Activated naive CD8-positive, alpha-beta T cell treated with anti-CD3 and anti-CD28 coated beads for 36 hours (primary cell): ENCODE measurements around the gene ACACB. TPM values are rescaled to one million over a fixed set of nuclear protein-coding genes. Genes with fewer than 3 reads are reported as not detected.
A peak's percentile ranks its signal among the peaks of the same experiment; 100 is the strongest.

ENCODE experiments used
- DNase-seq: peaks from one replicate; pipeline ENCODE4 v3.0.0; 2021
- H3K27ac Mint-ChIP-seq: one replicate; pipeline ENCODE4 v1.8.0; 2022; ENCODE audit warnings: mild to moderate bottlenecking, moderate library complexity, mixed read lengths
- H3K27me3 Mint-ChIP-seq: one replicate; pipeline ENCODE4 v1.8.0; 2022; ENCODE audit warnings: mild to moderate bottlenecking, mixed read lengths
- H3K36me3 Mint-ChIP-seq: one replicate; pipeline ENCODE4 v1.8.0; 2021; ENCODE audit warnings: mild to moderate bottlenecking, mixed read lengths
- H3K4me1 Mint-ChIP-seq: one replicate; pipeline ENCODE4 v1.8.0; 2021; ENCODE audit warnings: mixed read lengths
- H3K4me3 Mint-ChIP-seq: one replicate; pipeline ENCODE4 v1.8.0; 2022; ENCODE audit warnings: mild to moderate bottlenecking, moderate library complexity, mixed read lengths
- H3K9me3 Mint-ChIP-seq: one replicate; pipeline ENCODE4 v1.8.0; 2022; ENCODE audit warnings: mixed read lengths
- total RNA-seq, 2 experiments: library from RNA; stranded (reverse); gene quantifications; one replicate each; pipeline ENCODE4 v1.2.3, GENCODE V29; 2021

ACACB gene
- total RNA-seq, 2 experiments from 2014 or later, result 7.8 to 8.8 TPM

DNA sequence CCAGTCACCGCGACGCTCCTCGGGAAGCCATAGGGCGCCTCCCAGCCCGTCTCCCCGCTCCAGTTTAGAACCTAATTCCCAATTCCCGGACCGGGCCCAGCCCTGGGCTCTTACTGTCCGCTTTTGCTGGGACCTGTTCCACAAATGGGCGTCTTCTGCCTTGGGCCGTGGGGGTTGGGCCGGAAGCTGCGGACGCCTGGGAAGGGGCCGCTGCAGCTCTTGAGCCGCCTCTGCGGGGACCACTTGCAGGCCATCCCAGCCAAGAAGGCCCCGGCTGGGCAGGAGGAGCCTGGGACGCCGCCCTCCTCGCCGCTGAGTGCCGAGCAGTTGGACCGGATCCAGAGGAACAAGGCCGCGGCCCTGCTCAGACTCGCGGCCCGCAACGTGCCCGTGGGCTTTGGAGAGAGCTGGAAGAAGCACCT is 18.2 kb upstream of the ACACB start:
- H3K27me3 Mint-ChIP-seq, result no peaks in the 10 kb centered on the region
- peak overlapping the region; percentile 87 for H3K4me3 Mint-ChIP-seq
- peak overlapping the region; percentile 90 for H3K27ac Mint-ChIP-seq
- H3K9me3 Mint-ChIP-seq, result no peaks in the 10 kb centered on the region
- H3K4me1 Mint-ChIP-seq, result peaks cover 25% of the 10 kb centered on the region
- H3K36me3 Mint-ChIP-seq, result peaks cover 30% of the 10 kb centered on the region
- DNase-seq, result no peak

DNA sequence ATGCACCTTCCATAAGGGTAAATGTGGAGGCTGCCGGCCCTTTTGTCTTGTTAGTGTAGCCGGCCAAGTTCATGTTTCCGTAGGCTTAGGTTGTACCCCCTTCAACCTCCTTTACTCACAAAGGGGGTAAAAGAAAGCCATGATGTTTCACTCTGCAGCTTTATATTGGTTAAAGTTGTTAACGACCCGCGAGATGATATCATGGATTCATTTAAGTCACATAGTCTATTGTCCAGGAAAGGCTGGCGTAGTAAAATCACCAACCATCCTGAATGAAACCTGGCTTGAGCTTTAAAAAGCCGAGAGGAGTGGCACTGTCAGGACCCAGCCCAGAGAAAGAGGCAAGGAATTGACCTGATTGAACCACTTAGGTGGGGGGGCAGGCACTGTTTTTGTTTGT is 17.7 kb upstream of the ACACB start:
- no peaks in the 10 kb centered on the region for H3K27me3 Mint-ChIP-seq
- peak overlapping the region; percentile 87 for H3K4me3 Mint-ChIP-seq
- peaks cover 32% of the 10 kb centered on the region for H3K36me3 Mint-ChIP-seq
- DNase-seq, result no peak
- peaks cover 22% of the 10 kb centered on the region for H3K4me1 Mint-ChIP-seq
- peak overlapping the region; percentile 90 for H3K27ac Mint-ChIP-seq
- H3K9me3 Mint-ChIP-seq, result no peaks in the 10 kb centered on the region

DNA sequence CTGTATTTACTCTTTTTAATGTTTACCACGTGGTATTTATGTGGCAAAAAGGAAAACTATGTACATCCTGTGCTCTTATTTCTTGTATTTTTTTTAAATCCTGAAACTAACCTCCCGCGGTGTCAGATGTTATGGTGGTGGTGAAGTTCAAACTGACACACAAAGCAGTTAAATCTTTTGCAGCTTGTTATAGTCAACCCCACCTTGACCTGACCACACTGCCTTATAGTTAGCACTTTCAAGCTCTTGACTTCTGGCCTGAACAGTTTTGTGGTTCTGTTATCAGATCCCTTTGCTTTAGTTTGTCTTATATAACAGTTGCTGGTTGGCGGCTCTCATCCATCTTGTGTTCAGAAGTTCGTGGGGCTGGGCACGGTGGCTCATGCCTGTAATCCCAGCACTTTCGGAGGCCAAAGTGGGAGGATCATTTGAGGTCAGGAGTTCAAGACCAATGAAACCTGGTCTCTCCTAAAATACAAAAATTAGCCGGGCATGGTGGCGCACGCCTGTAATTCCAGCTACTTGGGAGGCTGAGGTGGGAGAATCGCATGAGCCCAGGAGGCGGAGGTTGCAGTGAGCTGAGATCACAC is 16.9 kb upstream of the ACACB start:
- Mint-ChIP-seq H3K4me1 (peaks cover 18% of the 10 kb centered on the region), H3K36me3 (peaks cover 35% of the 10 kb centered on the region), H3K27me3 (no peaks in the 10 kb centered on the region), H3K27ac (peak overlapping the region; percentile 14), H3K4me3 (peak overlapping the region; percentile 87), H3K9me3 (no peaks in the 10 kb centered on the region)
- DNase-seq, result no peak

DNA sequence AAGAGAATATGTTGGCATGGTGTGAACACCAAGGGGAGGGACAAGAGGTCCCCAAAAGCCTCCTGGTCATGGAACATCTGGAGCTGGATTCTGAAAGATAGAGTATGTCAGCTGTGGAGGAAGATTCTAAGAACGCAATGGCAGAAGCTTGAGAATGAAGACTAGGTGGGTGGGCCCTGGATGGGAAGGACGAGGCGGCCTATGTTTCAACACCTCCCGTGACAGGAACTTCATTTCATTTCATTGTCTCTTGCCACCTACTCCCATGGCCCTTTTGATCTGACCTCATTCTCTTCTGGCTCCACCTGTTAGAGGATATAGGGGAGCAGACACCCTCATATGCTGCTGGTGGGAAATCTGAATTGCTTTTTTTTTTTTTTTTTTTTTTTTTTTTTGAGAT is 15.6 kb upstream of the ACACB start:
- peaks cover 18% of the 10 kb centered on the region for H3K4me1 Mint-ChIP-seq
- no peaks in the 10 kb centered on the region for H3K27me3 Mint-ChIP-seq
- H3K27ac Mint-ChIP-seq, result no peak overlapping the region
- H3K4me3 Mint-ChIP-seq, result no peak overlapping the region
- peaks cover 40% of the 10 kb centered on the region for H3K36me3 Mint-ChIP-seq
- no peaks in the 10 kb centered on the region for H3K9me3 Mint-ChIP-seq
- no peak for DNase-seq

DNA sequence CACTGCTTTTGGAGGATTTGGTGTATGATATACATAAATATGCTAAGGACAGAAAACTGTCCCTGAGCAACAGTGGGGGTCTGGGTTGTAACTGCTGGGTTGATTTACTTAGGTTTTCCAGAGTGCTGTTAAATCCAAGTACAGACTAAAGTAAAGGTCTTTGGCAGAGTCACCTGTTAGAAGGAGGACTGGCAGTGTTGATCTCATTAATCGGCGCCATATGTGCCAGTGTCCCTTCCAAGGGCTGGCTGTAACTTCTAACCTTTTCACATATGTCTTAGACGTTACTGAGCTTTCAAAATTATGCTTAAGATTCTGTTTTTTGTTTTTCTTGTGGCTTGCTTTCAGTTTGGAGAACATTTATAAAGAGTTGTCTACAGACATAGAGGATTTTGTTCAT is 13.9 kb upstream of the ACACB start:
- H3K9me3 Mint-ChIP-seq, result no peaks in the 10 kb centered on the region
- no peak overlapping the region for H3K4me3 Mint-ChIP-seq
- no peak for DNase-seq
- H3K4me1 Mint-ChIP-seq, result peaks cover 18% of the 10 kb centered on the region
- H3K27me3 Mint-ChIP-seq, result no peaks in the 10 kb centered on the region
- H3K27ac Mint-ChIP-seq, result no peak overlapping the region
- H3K36me3 Mint-ChIP-seq, result peaks cover 44% of the 10 kb centered on the region

DNA sequence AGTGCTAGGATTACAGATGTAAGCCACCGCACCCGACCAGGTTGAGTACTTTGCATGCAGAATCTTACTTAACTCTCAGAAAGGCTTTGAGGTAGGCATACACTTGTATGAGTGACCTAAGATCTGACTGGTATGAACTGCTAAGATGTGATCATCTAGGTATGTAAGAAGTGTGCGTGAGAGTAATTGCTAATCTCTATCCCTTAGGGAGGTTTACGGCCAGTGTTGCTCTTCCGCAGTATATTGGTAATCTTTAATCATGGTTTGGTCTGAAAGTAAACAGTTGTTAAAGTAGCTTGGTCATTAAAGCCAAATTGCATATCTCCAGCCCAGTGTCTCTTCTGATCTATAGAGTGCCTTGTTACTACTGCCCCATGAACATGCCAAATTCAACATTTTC is 11.2 kb upstream of the ACACB start:
- no peak for DNase-seq
- Mint-ChIP-seq H3K27ac (no peak overlapping the region), H3K9me3 (no peaks in the 10 kb centered on the region), H3K4me3 (no peak overlapping the region), H3K4me1 (peaks cover 5% of the 10 kb centered on the region), H3K36me3 (peaks cover 27% of the 10 kb centered on the region), H3K27me3 (no peaks in the 10 kb centered on the region)

DNA sequence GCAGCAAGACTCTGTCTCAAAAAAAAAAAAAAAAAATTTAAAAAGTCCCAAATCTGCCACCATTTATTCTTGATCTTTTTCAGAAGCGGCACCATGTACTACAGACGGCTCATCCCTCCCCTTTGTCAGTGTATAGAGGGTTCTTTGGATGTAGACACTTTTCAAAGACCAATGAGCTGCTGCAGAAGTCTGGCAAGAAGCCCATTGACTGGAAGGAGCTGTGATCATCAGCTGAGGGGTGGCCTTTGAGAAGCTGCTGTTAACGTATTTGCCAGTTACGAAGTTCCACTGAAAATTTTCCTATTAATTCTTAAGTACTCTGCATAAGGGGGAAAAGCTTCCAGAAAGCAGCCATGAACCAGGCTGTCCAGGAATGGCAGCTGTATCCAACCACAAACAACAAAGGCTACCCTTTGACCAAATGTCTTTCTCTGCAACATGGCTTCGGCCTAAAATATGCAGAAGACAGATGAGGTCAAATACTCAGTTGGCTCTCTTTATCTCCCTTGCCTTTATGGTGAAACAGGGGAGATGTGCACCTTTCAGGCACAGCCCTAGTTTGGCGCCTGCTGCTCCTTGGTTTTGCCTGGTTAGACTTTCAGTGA is 6.5 kb upstream of the ACACB start:
- no peaks in the 10 kb centered on the region for H3K27me3 Mint-ChIP-seq
- H3K4me3 Mint-ChIP-seq, result no peak overlapping the region
- H3K4me1 Mint-ChIP-seq, result peaks cover 13% of the 10 kb centered on the region
- H3K27ac Mint-ChIP-seq, result no peak overlapping the region
- H3K36me3 Mint-ChIP-seq, result peaks cover 19% of the 10 kb centered on the region
- DNase-seq, result no peak
- H3K9me3 Mint-ChIP-seq, result no peaks in the 10 kb centered on the region

DNA sequence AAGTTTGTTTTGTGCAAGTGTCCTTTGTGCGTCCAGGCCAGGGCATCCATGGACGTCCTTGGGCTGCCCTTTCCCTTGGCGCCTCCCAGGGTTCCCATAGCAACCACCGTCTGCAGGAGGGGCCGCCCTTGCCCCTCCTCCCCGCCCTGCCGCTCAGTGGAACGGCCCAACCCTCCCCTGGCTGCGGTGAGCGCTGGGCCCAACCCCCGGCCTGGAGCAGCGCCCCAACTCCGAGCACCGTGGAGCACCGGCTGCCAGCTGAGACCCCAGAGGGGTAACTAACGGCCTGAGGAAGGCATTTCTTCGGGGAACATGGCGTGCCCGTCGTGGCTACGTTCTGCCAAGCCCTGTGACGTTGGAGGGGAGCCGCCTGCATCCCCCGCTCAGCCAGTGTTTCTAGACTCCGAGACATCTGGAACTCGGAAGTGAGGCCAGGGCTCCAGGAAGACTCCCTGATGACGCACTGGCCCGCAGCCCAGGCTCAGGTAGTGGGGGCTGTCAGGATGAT is 5.3 kb upstream of the ACACB start:
- no peaks in the 10 kb centered on the region for H3K9me3 Mint-ChIP-seq
- H3K36me3 Mint-ChIP-seq, result peaks cover 12% of the 10 kb centered on the region
- peaks cover 20% of the 10 kb centered on the region for H3K4me1 Mint-ChIP-seq
- H3K4me3 Mint-ChIP-seq, result peak overlapping the region; percentile 67
- peak overlapping the region; percentile 77 for H3K27ac Mint-ChIP-seq
- peak; percentile 61 for DNase-seq
- H3K27me3 Mint-ChIP-seq, result no peaks in the 10 kb centered on the region

DNA sequence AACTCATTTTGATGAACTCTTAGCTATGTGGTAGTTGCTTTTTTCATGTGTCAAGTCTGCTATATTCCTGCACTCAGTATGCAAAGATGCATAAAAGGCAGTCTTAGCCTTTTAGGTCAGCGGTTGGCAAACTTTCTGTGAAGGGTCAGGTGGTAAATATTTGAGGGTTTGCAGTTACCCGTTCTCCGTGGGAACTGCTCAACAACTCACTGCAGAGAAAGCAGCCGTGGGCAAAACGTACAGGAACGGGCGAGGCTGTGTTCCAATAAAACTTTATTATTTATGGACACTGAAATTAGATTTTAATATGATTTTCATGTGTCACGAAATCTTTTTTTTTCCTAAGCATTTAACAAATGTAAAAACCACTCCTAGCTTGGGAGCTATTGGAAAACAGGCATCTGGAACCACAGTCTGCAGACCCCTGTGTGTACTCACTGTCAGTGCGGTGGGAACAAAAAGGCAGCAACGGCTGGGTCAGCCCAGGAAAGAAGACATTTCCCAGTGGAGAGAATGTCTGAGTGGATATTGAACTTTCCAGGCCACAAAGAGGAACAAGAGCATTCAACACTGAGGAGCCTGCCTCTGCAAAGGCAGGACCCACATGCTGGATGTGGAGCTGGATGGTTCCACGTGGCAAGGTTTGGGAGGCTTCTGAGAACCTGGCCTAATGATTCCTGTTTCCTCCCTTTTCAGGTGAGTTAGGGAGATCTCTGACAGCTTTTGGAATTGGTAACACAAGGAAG is 3.5 kb upstream of the ACACB start:
- H3K27me3 Mint-ChIP-seq, result no peaks in the 10 kb centered on the region
- peaks cover 20% of the 10 kb centered on the region for H3K4me1 Mint-ChIP-seq
- H3K4me3 Mint-ChIP-seq, result no peak overlapping the region
- H3K36me3 Mint-ChIP-seq, result peaks cover 10% of the 10 kb centered on the region
- DNase-seq, result no peak
- no peaks in the 10 kb centered on the region for H3K9me3 Mint-ChIP-seq
- no peak overlapping the region for H3K27ac Mint-ChIP-seq

DNA sequence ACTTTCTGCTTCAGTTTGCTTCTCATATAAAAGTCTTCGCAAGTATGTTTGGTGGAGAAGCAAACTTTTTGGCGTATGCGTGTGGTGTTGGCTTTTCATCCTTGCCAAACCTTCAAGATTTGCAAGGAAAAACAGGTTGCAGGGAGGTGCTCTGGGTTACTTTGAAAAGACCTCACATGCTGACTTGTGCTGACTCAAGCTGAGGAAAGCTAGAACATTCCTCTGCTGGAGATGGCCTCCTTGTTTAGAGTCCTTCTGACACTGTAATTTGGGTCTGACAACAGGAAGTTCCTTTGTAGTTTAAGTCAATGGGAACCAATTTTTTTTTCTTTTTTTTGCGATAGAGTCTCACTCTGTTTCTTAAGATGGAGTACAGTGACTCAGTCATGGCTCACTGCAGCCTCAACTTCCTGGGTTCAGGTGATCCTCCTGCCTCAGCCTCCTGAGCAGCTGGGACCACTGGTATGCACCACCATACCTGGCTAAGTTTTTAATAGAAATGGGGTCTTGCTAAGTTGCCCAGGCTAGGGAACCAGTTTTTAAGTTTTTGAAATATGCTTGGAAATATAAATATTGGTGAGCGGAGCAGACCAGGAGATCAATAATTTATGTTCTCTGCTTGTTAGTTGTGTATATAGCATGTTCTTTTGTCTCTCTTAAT is 2.6 kb upstream of the ACACB start:
- no peak for DNase-seq
- Mint-ChIP-seq H3K4me3 (no peak overlapping the region), H3K27me3 (no peaks in the 10 kb centered on the region), H3K27ac (peak overlapping the region; percentile 4), H3K9me3 (no peaks in the 10 kb centered on the region), H3K4me1 (peaks cover 20% of the 10 kb centered on the region), H3K36me3 (peaks cover 10% of the 10 kb centered on the region)

DNA sequence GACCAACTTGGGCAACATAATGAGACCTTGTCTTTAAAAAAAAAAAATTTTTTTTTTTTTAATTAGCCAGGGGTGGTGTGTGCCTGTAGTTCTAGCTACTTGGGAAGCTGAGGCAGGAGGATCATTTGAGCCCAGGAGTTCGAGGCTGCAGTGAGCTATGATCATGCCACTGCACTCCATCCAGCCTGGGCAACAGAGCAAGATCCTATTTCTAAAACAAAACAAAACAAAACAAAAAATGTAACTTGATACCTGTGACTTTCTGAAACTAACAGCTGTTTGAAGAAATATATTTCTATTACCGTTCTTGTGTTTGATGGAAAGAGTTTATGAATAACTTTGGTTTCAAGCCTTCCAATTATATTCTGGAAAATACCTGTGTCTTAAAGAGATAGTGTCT is 1.7 kb upstream of the ACACB start:
- peaks cover 8% of the 10 kb centered on the region for H3K36me3 Mint-ChIP-seq
- H3K27ac Mint-ChIP-seq, result no peak overlapping the region

DNA sequence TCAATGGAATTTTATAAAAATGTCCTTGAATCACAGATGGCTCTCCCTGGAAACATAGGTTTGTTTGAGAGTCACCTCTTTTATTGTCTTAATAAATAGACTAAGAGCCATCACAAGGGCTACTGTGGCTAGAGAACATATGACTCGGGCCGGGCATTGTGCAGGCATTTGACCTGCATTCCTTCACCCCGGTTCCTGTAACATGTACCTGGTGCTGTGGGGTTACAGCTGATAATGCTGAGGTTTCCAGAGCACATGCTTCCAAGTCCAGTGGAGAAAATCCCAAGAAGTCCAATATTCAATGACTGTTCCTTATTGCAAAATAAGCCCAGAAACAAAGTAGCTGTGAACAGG is 1.0 kb upstream of the ACACB start:
- Mint-ChIP-seq H3K9me3 (no peaks in the 10 kb centered on the region), H3K4me3 (no peak overlapping the region)

More for the DNA sequence above, 1.7 kb upstream of the ACACB start:
- H3K27me3 Mint-ChIP-seq, result no peaks in the 10 kb centered on the region
- no peak for DNase-seq
- H3K9me3 Mint-ChIP-seq, result no peaks in the 10 kb centered on the region
- H3K4me3 Mint-ChIP-seq, result no peak overlapping the region
- H3K4me1 Mint-ChIP-seq, result peaks cover 20% of the 10 kb centered on the region

DNA sequence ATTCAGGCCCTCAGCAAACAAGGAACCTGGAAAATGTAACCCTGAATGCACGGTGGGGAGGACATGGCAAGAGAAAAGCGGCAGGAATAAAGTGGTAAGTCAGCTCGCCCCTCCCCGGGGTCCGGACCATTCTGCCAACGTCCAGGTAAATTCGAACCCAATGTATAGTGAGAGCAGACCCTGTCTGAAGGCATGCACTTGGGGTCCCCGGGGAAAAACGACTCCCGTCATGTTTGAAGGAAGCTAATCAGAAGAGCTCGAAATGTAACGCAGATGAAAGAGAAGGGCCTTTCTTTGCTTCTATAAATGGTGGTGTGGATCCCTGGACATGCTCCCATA is 193 bp downstream of the ACACB start:
- H3K9me3 Mint-ChIP-seq, result no peaks in the 10 kb centered on the region
- peaks cover 15% of the 10 kb centered on the region for H3K4me1 Mint-ChIP-seq
- DNase-seq, result no peak
- peaks cover 5% of the 10 kb centered on the region for H3K36me3 Mint-ChIP-seq
- no peak overlapping the region for H3K4me3 Mint-ChIP-seq
- no peak overlapping the region for H3K27ac Mint-ChIP-seq
- H3K27me3 Mint-ChIP-seq, result no peaks in the 10 kb centered on the region

More for the DNA sequence above, 1.0 kb upstream of the ACACB start:
- H3K27ac Mint-ChIP-seq, result no peak overlapping the region
- no peak for DNase-seq
- peaks cover 6% of the 10 kb centered on the region for H3K36me3 Mint-ChIP-seq
- no peaks in the 10 kb centered on the region for H3K27me3 Mint-ChIP-seq
- peaks cover 19% of the 10 kb centered on the region for H3K4me1 Mint-ChIP-seq

DNA sequence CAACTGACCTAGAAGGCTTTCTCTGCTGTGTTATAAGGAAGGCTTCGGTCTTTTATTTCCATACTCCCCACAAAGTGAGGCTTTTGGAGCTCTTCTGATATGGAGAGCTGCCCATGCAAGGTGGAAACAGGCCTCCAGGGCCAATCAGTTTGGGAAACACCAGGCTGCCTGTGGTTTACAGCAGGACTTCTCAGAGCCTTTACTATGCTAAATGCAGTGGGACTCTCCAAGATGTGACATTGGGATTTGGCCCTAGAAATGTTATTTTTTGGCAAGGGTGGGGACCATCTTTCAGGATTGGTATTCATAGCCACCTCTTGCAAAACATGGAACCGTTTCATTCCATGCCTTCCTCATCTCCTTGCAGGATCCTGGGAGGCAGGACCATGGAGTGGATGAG is 3.7 kb downstream of the ACACB start:
- Mint-ChIP-seq H3K27me3 (no peaks in the 10 kb centered on the region), H3K4me1 (peaks cover 6% of the 10 kb centered on the region), H3K9me3 (no peaks in the 10 kb centered on the region), H3K36me3 (no peaks in the 10 kb centered on the region), H3K27ac (no peak overlapping the region), H3K4me3 (no peak overlapping the region)
- DNase-seq, result no peak

DNA sequence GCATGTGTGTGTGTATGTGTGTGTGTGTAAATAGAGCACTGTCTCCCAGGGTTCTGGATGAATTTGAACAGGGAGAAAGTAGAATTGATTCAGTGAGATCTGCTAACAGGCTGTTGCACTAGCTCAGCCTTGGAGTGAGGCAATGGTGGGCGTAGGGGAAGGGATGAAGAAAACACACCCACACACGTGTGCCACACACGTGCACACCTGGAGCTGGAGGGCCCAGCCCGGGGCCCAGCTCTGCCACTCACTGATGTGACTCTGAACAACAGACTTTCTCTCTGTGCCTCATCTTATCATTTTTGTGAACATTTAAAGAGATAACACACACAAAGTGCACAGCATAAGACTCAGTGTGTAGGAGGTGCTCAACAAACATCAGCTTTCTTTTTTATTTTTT is 4.2 kb downstream of the ACACB start:
- H3K27ac Mint-ChIP-seq, result no peak overlapping the region
- no peaks in the 10 kb centered on the region for H3K36me3 Mint-ChIP-seq
- H3K4me3 Mint-ChIP-seq, result no peak overlapping the region
- peaks cover 3% of the 10 kb centered on the region for H3K4me1 Mint-ChIP-seq
- H3K9me3 Mint-ChIP-seq, result no peaks in the 10 kb centered on the region
- H3K27me3 Mint-ChIP-seq, result no peaks in the 10 kb centered on the region
- no peak for DNase-seq
